ENCODE data around the gene CLDN4. TPM values are rescaled to one million over a fixed set of nuclear protein-coding genes. Genes with fewer than 3 reads are reported as not detected.
"Not testable (repeated sequence)": the region's sequence is repeated elsewhere in the genome, so short reads cannot be mapped to it uniquely, and the experiment has no call there.

CLDN4 gene
- total and polyA plus RNA-seq, 2 experiments from 2014 or later: 11.6 to 19.4 TPM

DNA sequence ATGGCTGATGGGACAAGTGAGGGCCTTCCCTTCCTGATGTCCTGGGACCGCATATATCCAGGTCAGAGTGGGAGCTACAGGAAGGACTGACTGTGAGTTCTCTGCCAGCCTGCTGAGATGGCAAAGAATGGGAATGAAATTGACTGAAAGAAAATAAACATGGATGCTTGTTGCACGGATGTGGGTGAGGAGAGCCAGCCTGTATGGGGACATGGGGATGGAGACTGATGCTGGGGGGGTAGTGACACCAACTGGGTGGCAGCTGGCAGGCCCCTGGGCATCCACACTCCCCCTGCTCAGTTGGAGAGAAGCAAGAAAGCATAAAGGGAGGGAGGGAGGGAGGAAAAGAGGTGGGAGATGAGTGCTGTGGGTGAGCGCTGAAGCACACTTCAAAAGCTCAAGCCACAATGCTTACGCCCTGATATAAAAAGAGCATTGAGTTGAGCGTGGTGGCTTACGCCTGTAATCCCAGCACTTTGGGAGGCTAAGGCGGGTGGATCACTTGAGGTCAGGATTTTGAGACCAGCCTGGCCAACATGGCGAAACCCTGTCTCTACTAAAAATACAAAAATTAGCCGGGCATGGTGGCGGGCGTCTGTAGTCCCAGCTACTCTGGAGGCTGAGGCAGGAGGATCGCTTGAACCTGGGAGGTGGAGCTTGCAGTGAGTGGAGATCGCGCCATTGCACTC is 9.1 kb upstream of the CLDN4 start:
- H3K27ac ChIP-seq (ENCODE audit: low read depth); H3K27me3 Mint-ChIP-seq (ENCODE audit: insufficient read depth, low read depth, poor library complexity); H3K4me1 ChIP-seq (ENCODE audit: insufficient read depth); H3F3A ChIP-seq (replicated peaks; ENCODE audit: low read depth); DNase-seq (ENCODE audit: low spot score); H3K4me3 Mint-ChIP-seq; H2AFZ ChIP-seq; H3K27me3 ChIP-seq (ENCODE audit: insufficient read depth); H3K9me3 Mint-ChIP-seq; H4K20me1 ChIP-seq (replicated peaks; ENCODE audit: insufficient read depth); ATAC-seq; H3K27ac Mint-ChIP-seq; H3K36me3 ChIP-seq (ENCODE audit: insufficient read depth); H3K79me2 ChIP-seq (replicated peaks; ENCODE audit: insufficient read depth); H3K4me3 ChIP-seq; H3K4me2 ChIP-seq; H3K36me3 Mint-ChIP-seq (ENCODE audit: low read depth); H3K9me2 ChIP-seq (ENCODE audit: insufficient read depth): not testable (repeated sequence)
- H3K4me1 Mint-ChIP-seq: peaks cover 18% of the 10 kb centered on the region

- no peak overlapping the region for H3K27ac ChIP-seq (ENCODE audit: low read depth)
- no peaks in the 10 kb centered on the region for H3K27me3 ChIP-seq (ENCODE audit: insufficient read depth)
- no peak for TF ChIP-seq REST (IDR thresholded peaks at IDR 0.05; ENCODE audit: unreplicated experiment)
- no peak for TF ChIP-seq EZH2 (IDR thresholded peaks at IDR 0.05; ENCODE audit: low read depth, unreplicated experiment)
- TF ChIP-seq ZNF331 (CRISPR knock-in tag; IDR thresholded peaks at IDR 0.05; ENCODE audit: low read depth): no peak
- no peak for TF ChIP-seq ZNF462 (CRISPR knock-in tag; IDR thresholded peaks at IDR 0.05)
- TF ChIP-seq ZNF114 (CRISPR knock-in tag; IDR thresholded peaks at IDR 0.05): no peak
- no peak for TF ChIP-seq EZH2phosphoT487 (IDR thresholded peaks at IDR 0.05; ENCODE audit: unreplicated experiment)
- TF ChIP-seq CREB1 (CRISPR knock-in tag; IDR thresholded peaks at IDR 0.05; ENCODE audit: low read depth): no peak
- H3F3A ChIP-seq (replicated peaks; ENCODE audit: low read depth): peaks cover 8% of the 10 kb centered on the region
- no peaks in the 10 kb centered on the region; the same call in 2 of the 3 replicates for H3K9me3 Mint-ChIP-seq
- DNase-seq (ENCODE audit: low spot score) (no peak), ATAC-seq (peak; percentile 30; the same call in 2 of the 3 replicates)
- no peak overlapping the region for H3K4me2 ChIP-seq
- no peak overlapping the region for H3K27ac Mint-ChIP-seq
- H3K79me2 ChIP-seq (replicated peaks; ENCODE audit: insufficient read depth): no peaks in the 10 kb centered on the region
- H3K4me1 Mint-ChIP-seq: peaks cover 26% of the 10 kb centered on the region
- H3K9me2 ChIP-seq (ENCODE audit: insufficient read depth): no peaks in the 10 kb centered on the region
- no peaks in the 10 kb centered on the region for H3K27me3 Mint-ChIP-seq (ENCODE audit: insufficient read depth, low read depth, poor library complexity)
- H4K20me1 ChIP-seq (replicated peaks; ENCODE audit: insufficient read depth): no peaks in the 10 kb centered on the region
- no peaks in the 10 kb centered on the region for H3K36me3 ChIP-seq (ENCODE audit: insufficient read depth)
- H3K36me3 Mint-ChIP-seq (ENCODE audit: low read depth): no peaks in the 10 kb centered on the region
- no peak overlapping the region for H3K4me3 Mint-ChIP-seq
- H3K4me3 ChIP-seq: no peak overlapping the region
- peaks cover 13% of the 10 kb centered on the region for H3K4me1 ChIP-seq (ENCODE audit: insufficient read depth)
- 0 out of 2 replicates have a peak overlapping the region, but pooled peaks have one; percentile 3 for H2AFZ ChIP-seq
Measured at GRCh38 chr7:73822319-73823173, 8.2 kb upstream of the CLDN4 start.
